HepG2 (cell line): Measurements from ENCODE around the gene CA10. TPM values are rescaled to one million over a fixed set of nuclear protein-coding genes. Genes with fewer than 3 reads are reported as not detected.

Experiments used
- ATAC-seq: fragments of 200-7000 bp; cut with Tn5 transposase; 3 replicates; pipeline ENCODE4 v1.9.1; 2020; ENCODE audit warnings: mild to moderate bottlenecking, moderate library complexity
- BruUV-seq: library from RNA; stranded (reverse); fragments of 400-500 nt; replicated peaks from 2 replicates; lab custom pipeline; 2021; lab: Mats Ljungman, UMichigan
- CTCF ChIA-PET: fragments of 300-600 bp; formaldehyde crosslinking; extraction: SDS; loops from one replicate; lab custom pipeline; 2021; ENCODE audit warnings: low total read pairs, inconsistent platforms, low intra/inter-chr PET ratio; lab: Yijun Ruan, JAX
- POLR2A ChIA-PET: fragments of 350-600 bp; sonication (Branson Sonifier 250); formaldehyde crosslinking; loops from one replicate; lab custom pipeline; 2020; ENCODE audit warnings: antibody characterized with exemption, inconsistent platforms; lab: Yijun Ruan, JAX
- DNase-seq: peaks from one replicate; pipeline ENCODE4 v3.0.0-alpha.2; 2015; ENCODE audit warnings: low spot score
- FAIRE-seq: peaks from 3 replicates; lab custom pipeline; 2011; peaks lifted over from hg19 to GRCh38; lab: Jason Lieb, UNC
- H2AFZ ChIP-seq: one replicate; pipeline ENCODE4 v1.6.1; 2011; ENCODE audit warnings: low read length, inconsistent platforms
- H3K27ac ChIP-seq: fragments of 300-600 bp; 3 replicates; pipeline ENCODE4 v1.8.0; 2011; ENCODE audit warnings: mixed run types, mild to moderate bottlenecking, mixed read lengths, low read length, inconsistent platforms; ENCODE audit not compliant: insufficient read depth; ENCODE audit errors: extremely low read length
- H3K27me3 ChIP-seq, 2 experiments: fragments of 200-600 bp in 1 of 2; 2 replicates in 1 of 2; 3 replicates in 1 of 2; pipeline versions ENCODE4 v1.6.0 to v1.8.0; 2011; ENCODE audit warnings: low read length in 2 of 2, mild to moderate bottlenecking in 2 of 2, moderate library complexity in 2 of 2, inconsistent platforms in 1 of 2; ENCODE audit not compliant: insufficient read depth in 2 of 2, control insufficient read depth in 1 of 2
- H3K36me3 ChIP-seq, 2 experiments: fragments of 200-600 bp in 1 of 2; replicated peaks in 1 of 2; 2 replicates in 1 of 2; 3 replicates in 1 of 2; pipeline versions ENCODE4 v1.5.1 to v1.8.0; 2011; ENCODE audit warnings: low read length in 2 of 2, inconsistent platforms in 1 of 2; ENCODE audit not compliant: insufficient read depth in 2 of 2, control insufficient read depth in 1 of 2
- H3K4me1 ChIP-seq: 2 replicates; pipeline ENCODE4 v1.5.1; 2012; ENCODE audit warnings: low read length, inconsistent platforms; ENCODE audit not compliant: insufficient read depth
- H3K4me2 ChIP-seq: 2 replicates; pipeline ENCODE4 v1.6.0; 2011; ENCODE audit warnings: low read depth, low read length, inconsistent platforms
- H3K4me3 ChIP-seq, 3 experiments: fragments of 200-600 bp in 1 of 3; sonication (generic), shearing (Covaris generic) in 1 of 3; replicated peaks in 1 of 3; 2 replicates each; pipeline ENCODE4 v1.5.1; 2011 to 2016; ENCODE audit warnings: low read length in 3 of 3, inconsistent platforms in 2 of 3, low read depth in 2 of 3, mild to moderate bottlenecking in 2 of 3, control low read depth in 1 of 3, mixed read lengths in 1 of 3; ENCODE audit not compliant: insufficient read depth in 1 of 3
- H3K79me2 ChIP-seq: one replicate; pipeline ENCODE4 v1.6.1; 2011; ENCODE audit warnings: low read length, inconsistent platforms; ENCODE audit not compliant: insufficient read depth
- H3K9ac ChIP-seq: 2 replicates; pipeline ENCODE4 v1.6.0; 2011; ENCODE audit warnings: mild to moderate bottlenecking, low read depth, low read length, inconsistent platforms; ENCODE audit not compliant: insufficient read depth
- H3K9me3 ChIP-seq: 2 replicates; pipeline ENCODE4 v1.5.1; 2012; ENCODE audit warnings: mild to moderate bottlenecking, low read length
- H4K20me1 ChIP-seq: 2 replicates; pipeline ENCODE4 v1.6.0; 2011; ENCODE audit warnings: inconsistent platforms, mild to moderate bottlenecking, low read length, moderate library complexity; ENCODE audit not compliant: insufficient read depth
- CC2D1A ChIP-seq: sonication (generic); formaldehyde crosslinking; IDR thresholded peaks from 2 replicates; pipeline ENCODE4 v1.8.1; 2023; ENCODE audit warnings: mild to moderate bottlenecking, missing genetic modification reagents
- JUND ChIP-seq: sonication (generic); formaldehyde crosslinking; IDR thresholded peaks from 2 replicates; pipeline ENCODE4 v1.8.0; 2022; ENCODE audit warnings: mild to moderate bottlenecking, missing genetic modification reagents
- NFIB ChIP-seq: sonication (generic); formaldehyde crosslinking; IDR thresholded peaks from 2 replicates; pipeline ENCODE4 v1.9.0; 2021; ENCODE audit warnings: missing genetic modification reagents, mild to moderate bottlenecking, borderline replicate concordance
- NR2C2 ChIP-seq: sonication (generic); formaldehyde crosslinking; IDR thresholded peaks from 2 replicates; pipeline ENCODE4 v1.4.0; 2020; ENCODE audit warnings: missing genetic modification reagents, mild to moderate bottlenecking, moderate library complexity, borderline replicate concordance
- RELA ChIP-seq: sonication (generic); formaldehyde crosslinking; IDR thresholded peaks from 2 replicates; pipeline ENCODE4 v1.4.0; 2020; ENCODE audit warnings: missing genetic modification reagents
- ZBTB21 ChIP-seq: sonication (generic); formaldehyde crosslinking; IDR thresholded peaks from 2 replicates; pipeline ENCODE4 v1.4.0; 2020; ENCODE audit warnings: missing genetic modification reagents
- ZNF484 ChIP-seq: sonication (generic); formaldehyde crosslinking; IDR thresholded peaks from 2 replicates; pipeline ENCODE4 v1.5.1; 2020; ENCODE audit warnings: mild to moderate bottlenecking, low read depth, missing genetic modification reagents, borderline replicate concordance
- WGBS: methylation state at CpG from one replicate; pipeline ENCODE4 v1.1.6; 2017; ENCODE audit warnings: low lambda C conversion rate; 5-methylcytosine and 5-hydroxymethylcytosine counted together
- in situ Hi-C: cut with HindIII; loops from 2 replicates; pipeline ENCODE4 v1.10.0; 2017; ENCODE audit warnings: low pct_unique_long_range_greater_than_20kb; ENCODE audit not compliant: extremely low pct_ligation_motif_present
- intact Hi-C: fragments of 100-400 bp; cut with micrococcal nuclease; formaldehyde crosslinking; loops from one replicate; pipeline ENCODE4 v1.10.0; 2022; ENCODE audit not compliant: unreplicated experiment
- polyA plus RNA-seq, 8 experiments: library from polyadenylated mRNA; depleted of rRNA in 3 of 8; stranded (reverse) in 7 of 8; unstranded in 1 of 8; fragments of >200 nt; fragmentation: Illumina TruSeq in 4 of 8; extraction: Trizol in 4 of 8; gene quantifications; 2 replicates each; pipeline versions ENCODE4 v1.2.1 to v1.2.3, GENCODE V29; 2011 to 2016; ENCODE audit warnings: low read depth in 4 of 8, missing spikeins in 1 of 8, mixed read lengths in 1 of 8; ENCODE audit not compliant: insufficient read depth in 1 of 8
- total RNA-seq, 5 experiments: library from RNA; depleted of rRNA; stranded (reverse); fragments of >200 nt; fragmentation: Illumina TruSeq; extraction: Trizol; gene quantifications; 2 replicates each; pipeline ENCODE4 v1.2.3, GENCODE V29; 2016; ENCODE audit warnings: low read depth in 1 of 5
- TF ChIP-seq, protein P1 (sequence below): sonication (generic); formaldehyde crosslinking; IDR thresholded peaks from 2 replicates; pipeline ENCODE4 v1.4.0; 2020; ENCODE audit warnings: mild to moderate bottlenecking, missing genetic modification reagents

CA10 gene
- total and polyA plus RNA-seq, 2 of the 13 experiments (the other 11 are each of a cell fraction or from before 2014, with no cell fraction given) = not detected

- 2% methylated on average over 4 of the region's 4 CpGs for WGBS
- Histone ChIP-seq H2AFZ (no peak overlapping the region), H3K4me3 (no peak overlapping the region), H4K20me1 (no peaks in the 10 kb centered on the region), H3K9ac (no peak overlapping the region), H3K9me3 (no peaks in the 10 kb centered on the region), H3K4me1 (no peaks in the 10 kb centered on the region), H3K27ac (no peak overlapping the region), H3K27me3 (no peaks in the 10 kb centered on the region), H3K4me2 (no peak overlapping the region), H3K79me2 (no peaks in the 10 kb centered on the region), H3K36me3 (no peaks in the 10 kb centered on the region)
- ATAC-seq = no peak
- in situ Hi-C loops = no loop called here
- DNase-seq = no peak
- no TSS peak for BruUV-seq
- TF ChIP-seq ZNF484 (CRISPR knock-in tag) = no peak
- intact Hi-C loops = no loop called here
- ChIA-PET CTCF (no interaction called here), POLR2A (no interaction called here)
- no peak for FAIRE-seq
Measured at GRCh38 chr17:51803161-51803560, 355.4 kb downstream of the CA10 start.

GRCh38 chr17:51802544-51802943 is 356.0 kb downstream of the CA10 start:
- WGBS = 0% methylated on average over 1 of the region's 1 CpG
- ATAC-seq (no peak), DNase-seq (no peak), FAIRE-seq (no peak)
- CTCF ChIA-PET = no interaction called here
- Histone ChIP-seq H3K9ac (no peak overlapping the region), H3K9me3 (no peaks in the 10 kb centered on the region), H4K20me1 (no peaks in the 10 kb centered on the region), H3K27ac (no peak overlapping the region), H2AFZ (no peak overlapping the region), H3K4me1 (no peaks in the 10 kb centered on the region), H3K27me3 (no peaks in the 10 kb centered on the region), H3K4me2 (no peak overlapping the region), H3K79me2 (no peaks in the 10 kb centered on the region), H3K36me3 (no peaks in the 10 kb centered on the region), H3K4me3 (no peak overlapping the region)
- TF ChIP-seq NFIB (CRISPR knock-in tag) (no peak), JUND (CRISPR knock-in tag) (no peak), RELA (CRISPR knock-in tag) (no peak), CC2D1A (CRISPR knock-in tag) (no peak), ZBTB21 (CRISPR knock-in tag) (no peak), NR2C2 (no peak)
- TF ChIP-seq, protein P1, sequence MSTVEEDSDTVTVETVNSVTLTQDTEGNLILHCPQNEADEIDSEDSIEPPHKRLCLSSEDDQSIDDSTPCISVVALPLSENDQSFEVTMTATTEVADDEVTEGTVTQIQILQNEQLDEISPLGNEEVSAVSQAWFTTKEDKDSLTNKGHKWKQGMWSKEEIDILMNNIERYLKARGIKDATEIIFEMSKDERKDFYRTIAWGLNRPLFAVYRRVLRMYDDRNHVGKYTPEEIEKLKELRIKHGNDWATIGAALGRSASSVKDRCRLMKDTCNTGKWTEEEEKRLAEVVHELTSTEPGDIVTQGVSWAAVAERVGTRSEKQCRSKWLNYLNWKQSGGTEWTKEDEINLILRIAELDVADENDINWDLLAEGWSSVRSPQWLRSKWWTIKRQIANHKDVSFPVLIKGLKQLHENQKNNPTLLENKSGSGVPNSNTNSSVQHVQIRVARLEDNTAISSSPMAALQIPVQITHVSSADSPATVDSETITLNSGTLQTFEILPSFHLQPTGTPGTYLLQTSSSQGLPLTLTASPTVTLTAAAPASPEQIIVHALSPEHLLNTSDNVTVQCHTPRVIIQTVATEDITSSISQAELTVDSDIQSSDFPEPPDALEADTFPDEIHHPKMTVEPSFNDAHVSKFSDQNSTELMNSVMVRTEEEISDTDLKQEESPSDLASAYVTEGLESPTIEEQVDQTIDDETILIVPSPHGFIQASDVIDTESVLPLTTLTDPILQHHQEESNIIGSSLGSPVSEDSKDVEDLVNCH = no peak
- intact Hi-C loops = no loop called here
- BruUV-seq = no TSS peak
- in situ Hi-C loops = no loop called here
- POLR2A ChIA-PET = no interaction called here
